Measurements from ENCODE around the gene ABHD5.

Gene ABHD5

GRCh38 chr3:43685921-43686320 is 4.8 kb upstream of the ABHD5 start:
- DNase-seq (ENCODE audit: low read depth in 2 of 2): no peak

- DNase-seq (ENCODE audit: low read depth in 2 of 2): no peak
Observed at GRCh38 chr3:43686333-43686699, 4.4 kb upstream of the ABHD5 start.

GRCh38 chr3:43686700-43687498 is 3.8 kb upstream of the ABHD5 start:
- DNase-seq (ENCODE audit: low read depth in 2 of 2): no peak

- no peak for DNase-seq (ENCODE audit: low read depth in 2 of 2)
Observed at GRCh38 chr3:43687499-43687811, 3.3 kb upstream of the ABHD5 start.

GRCh38 chr3:43688245-43688650 is 2.5 kb upstream of the ABHD5 start:
- no peak for DNase-seq (ENCODE audit: low read depth in 2 of 2)

- no peak for DNase-seq (ENCODE audit: low read depth in 2 of 2)
Observed at GRCh38 chr3:43689166-43689565, 1.6 kb upstream of the ABHD5 start.

- DNase-seq (ENCODE audit: low read depth in 2 of 2): peak in 1 of 2 donors; percentile 3
Observed at GRCh38 chr3:43689766-43690399, 855 bp upstream of the ABHD5 start.

- DNase-seq (ENCODE audit: low read depth in 2 of 2): peak; percentile 2 to 12
Observed at GRCh38 chr3:43691120-43691995, 620 bp downstream of the ABHD5 start.

- no peak for DNase-seq (ENCODE audit: low read depth in 2 of 2)
Observed at GRCh38 chr3:43692085-43692855, 1.5 kb downstream of the ABHD5 start.

GRCh38 chr3:43692971-43693370 is 2.2 kb downstream of the ABHD5 start:
- DNase-seq (ENCODE audit: low read depth in 2 of 2): no peak

GRCh38 chr3:43693594-43693993 is 2.9 kb downstream of the ABHD5 start:
- no peak for DNase-seq (ENCODE audit: low read depth in 2 of 2)

- DNase-seq (ENCODE audit: low read depth in 2 of 2): no peak
Observed at GRCh38 chr3:43695443-43695842, 4.7 kb downstream of the ABHD5 start.

GRCh38 chr3:43695863-43696262 is 5.1 kb downstream of the ABHD5 start:
- no peak for DNase-seq (ENCODE audit: low read depth in 2 of 2)

- DNase-seq (ENCODE audit: low read depth in 2 of 2): no peak
Observed at GRCh38 chr3:43696441-43696840, 5.7 kb downstream of the ABHD5 start.

GRCh38 chr3:43696881-43697280 is 6.1 kb downstream of the ABHD5 start:
- no peak for DNase-seq (ENCODE audit: low read depth in 2 of 2)

GRCh38 chr3:43699864-43700263 is 9.1 kb downstream of the ABHD5 start:
- DNase-seq (ENCODE audit: low read depth in 2 of 2): no peak

GRCh38 chr3:43704697-43705096 is 14.0 kb downstream of the ABHD5 start:
- DNase-seq (ENCODE audit: low read depth in 2 of 2): no peak

GRCh38 chr3:43706342-43706741 is 15.6 kb downstream of the ABHD5 start:
- no peak for DNase-seq (ENCODE audit: low read depth in 2 of 2)

GRCh38 chr3:43707266-43707665 is 16.5 kb downstream of the ABHD5 start:
- DNase-seq (ENCODE audit: low read depth in 2 of 2): no peak

- no peak for DNase-seq (ENCODE audit: low read depth in 2 of 2)
Observed at GRCh38 chr3:43707998-43708397, 17.3 kb downstream of the ABHD5 start.

GRCh38 chr3:43709022-43709421 is 18.3 kb downstream of the ABHD5 start:
- no peak for DNase-seq (ENCODE audit: low read depth in 2 of 2)

- no peak for DNase-seq (ENCODE audit: low read depth in 2 of 2)
Observed at GRCh38 chr3:43710607-43711006, 19.9 kb downstream of the ABHD5 start.
